Astrocyte (in vitro differentiated cells and primary cell): Measurements from ENCODE around the gene MAN1B1. TPM values are rescaled to one million over a fixed set of nuclear protein-coding genes. Genes with fewer than 3 reads are reported as not detected.

Experiments used
- DNase-seq: peaks from one replicate; pipeline ENCODE4 v3.0.0-alpha.2; 2010; ENCODE audit warnings: low read depth
- FAIRE-seq: peaks from 2 replicates; lab custom pipeline; 2011; peaks lifted over from hg19 to GRCh38; lab: Jason Lieb, UNC
- H2AFZ ChIP-seq: 2 replicates; pipeline ENCODE4 v1.6.0; 2012; ENCODE audit warnings: low read depth, low read length, inconsistent platforms
- H3K27ac ChIP-seq: 2 replicates; pipeline ENCODE4 v1.5.1; 2011; ENCODE audit warnings: low read depth, low read length, inconsistent platforms
- H3K27me3 ChIP-seq: 2 replicates; pipeline ENCODE4 v1.6.0; 2011; ENCODE audit warnings: low read length, inconsistent platforms; ENCODE audit not compliant: insufficient read depth
- H3K36me3 ChIP-seq: 2 replicates; pipeline ENCODE4 v1.5.1; 2011; ENCODE audit warnings: low read length, inconsistent platforms; ENCODE audit not compliant: insufficient read depth
- H3K4me1 ChIP-seq: 2 replicates; pipeline ENCODE4 v1.5.1; 2011; ENCODE audit warnings: low read length, inconsistent platforms; ENCODE audit not compliant: insufficient read depth
- H3K4me2 ChIP-seq: 2 replicates; pipeline ENCODE4 v1.6.0; 2012; ENCODE audit warnings: low read length, inconsistent platforms
- H3K4me3 ChIP-seq: 2 replicates; pipeline ENCODE4 v1.5.1; 2011; ENCODE audit warnings: low read depth, mild to moderate bottlenecking, low read length, inconsistent platforms; ENCODE audit not compliant: insufficient read depth
- H3K79me2 ChIP-seq: 2 replicates; pipeline ENCODE4 v1.6.0; 2012; ENCODE audit warnings: mild to moderate bottlenecking, low read length, inconsistent platforms; ENCODE audit not compliant: insufficient read depth
- H3K9ac ChIP-seq: 2 replicates; pipeline ENCODE4 v1.6.0; 2012; ENCODE audit warnings: mild to moderate bottlenecking, low read length, inconsistent platforms
- H3K9me3 ChIP-seq: 2 replicates; pipeline ENCODE4 v1.5.1; 2012; ENCODE audit warnings: low read depth, mild to moderate bottlenecking, low read length, inconsistent platforms; ENCODE audit not compliant: insufficient read depth
- H4K20me1 ChIP-seq: 2 replicates; pipeline ENCODE4 v1.6.0; 2012; ENCODE audit warnings: low read length, inconsistent platforms; ENCODE audit not compliant: insufficient read depth
- H3K27ac Mint-ChIP-seq: one replicate; pipeline ENCODE4 v1.8.0; 2021; ENCODE audit warnings: mild to moderate bottlenecking, mixed read lengths; ENCODE audit not compliant: unreplicated experiment
- H3K27me3 Mint-ChIP-seq: one replicate; pipeline ENCODE4 v1.8.0; 2021; ENCODE audit warnings: low read depth, mixed read lengths; ENCODE audit not compliant: unreplicated experiment
- H3K36me3 Mint-ChIP-seq: one replicate; pipeline ENCODE4 v1.8.0; 2021; ENCODE audit warnings: low read depth, mixed read lengths; ENCODE audit not compliant: unreplicated experiment
- H3K4me1 Mint-ChIP-seq: one replicate; pipeline ENCODE4 v1.8.0; 2021; ENCODE audit warnings: low read depth, mixed read lengths; ENCODE audit not compliant: unreplicated experiment
- H3K4me3 Mint-ChIP-seq: one replicate; pipeline ENCODE4 v1.8.0; 2021; ENCODE audit warnings: mild to moderate bottlenecking, moderate library complexity, mixed read lengths; ENCODE audit not compliant: unreplicated experiment
- H3K9me3 Mint-ChIP-seq: one replicate; pipeline ENCODE4 v1.8.0; 2021; ENCODE audit warnings: mild to moderate bottlenecking, mixed read lengths; ENCODE audit not compliant: unreplicated experiment
- CTCF ChIP-seq: IDR thresholded peaks from 2 replicates; pipeline ENCODE4 v1.5.1; 2011; ENCODE audit warnings: low read depth, mild to moderate bottlenecking, inconsistent platforms, low read length, moderate library complexity; ENCODE audit not compliant: insufficient read depth
- EZH2 ChIP-seq: IDR thresholded peaks from 2 replicates; pipeline ENCODE4 v1.6.1; 2012; ENCODE audit warnings: mild to moderate bottlenecking, low read length, inconsistent platforms; ENCODE audit not compliant: insufficient read depth
- total RNA-seq: library from RNA; stranded (reverse); gene quantifications from 2 replicates; pipeline ENCODE4 v1.2.1, GENCODE V29; 2021

MAN1B1 gene
- total RNA-seq, 1 donor from 2014 or later: 69.2 TPM

GRCh38 chr9:137147091-137147792, 60.5 kb downstream of the MAN1B1 start:
- no peaks in the 10 kb centered on the region for H3K36me3 Mint-ChIP-seq
- Histone ChIP-seq H4K20me1 (no peaks in the 10 kb centered on the region), H3K27ac (no peak overlapping the region), H3K4me3 (no peak overlapping the region), H3K79me2 (no peaks in the 10 kb centered on the region), H3K9me3 (no peaks in the 10 kb centered on the region), H3K4me2 (no peak overlapping the region), H3K36me3 (no peaks in the 10 kb centered on the region), H3K27me3 (peaks cover 7% of the 10 kb centered on the region), H3K4me1 (no peaks in the 10 kb centered on the region), H3K9ac (no peak overlapping the region), H2AFZ (no peak overlapping the region)
- no peak for DNase-seq
- no peak overlapping the region for H3K27ac Mint-ChIP-seq
- H3K9me3 Mint-ChIP-seq: no peaks in the 10 kb centered on the region
- no peak overlapping the region for H3K4me3 Mint-ChIP-seq
- FAIRE-seq: no peak
- TF ChIP-seq CTCF (no peak), EZH2 (no peak)
- no peaks in the 10 kb centered on the region for H3K4me1 Mint-ChIP-seq
- peaks cover 33% of the 10 kb centered on the region for H3K27me3 Mint-ChIP-seq

- no peak overlapping the region for H2AFZ ChIP-seq
- Mint-ChIP-seq H3K27me3 (peaks cover 28% of the 10 kb centered on the region), H3K4me1 (no peaks in the 10 kb centered on the region), H3K4me3 (no peak overlapping the region), H3K27ac (no peak overlapping the region), H3K9me3 (no peaks in the 10 kb centered on the region), H3K36me3 (no peaks in the 10 kb centered on the region)
- no peaks in the 10 kb centered on the region for H3K4me1 ChIP-seq
- H4K20me1 ChIP-seq: no peaks in the 10 kb centered on the region
- H3K4me3 ChIP-seq: no peak overlapping the region
- FAIRE-seq (no peak), DNase-seq (no peak)
- H3K27ac ChIP-seq: no peak overlapping the region
- no peak overlapping the region for H3K9ac ChIP-seq
- H3K36me3 ChIP-seq: no peaks in the 10 kb centered on the region
- H3K9me3 ChIP-seq: no peaks in the 10 kb centered on the region
- peaks cover 7% of the 10 kb centered on the region for H3K27me3 ChIP-seq
- TF ChIP-seq CTCF (no peak), EZH2 (no peak)
- H3K79me2 ChIP-seq: no peaks in the 10 kb centered on the region
- H3K4me2 ChIP-seq: no peak overlapping the region
These were observed 61.0 kb downstream of the MAN1B1 start for GRCh38 chr9:137147793-137148160.

GRCh38 chr9:137148242-137148641, 61.5 kb downstream of the MAN1B1 start:
- Histone ChIP-seq H3K27me3 (peaks cover 7% of the 10 kb centered on the region), H4K20me1 (no peaks in the 10 kb centered on the region), H3K4me3 (no peak overlapping the region), H3K79me2 (no peaks in the 10 kb centered on the region), H3K36me3 (no peaks in the 10 kb centered on the region), H3K4me2 (no peak overlapping the region), H3K9ac (no peak overlapping the region), H2AFZ (no peak overlapping the region), H3K4me1 (no peaks in the 10 kb centered on the region), H3K27ac (no peak overlapping the region), H3K9me3 (no peaks in the 10 kb centered on the region)
- Mint-ChIP-seq H3K9me3 (no peaks in the 10 kb centered on the region), H3K27me3 (peaks cover 25% of the 10 kb centered on the region), H3K27ac (no peak overlapping the region), H3K36me3 (no peaks in the 10 kb centered on the region), H3K4me1 (no peaks in the 10 kb centered on the region), H3K4me3 (no peak overlapping the region)
- DNase-seq (no peak), FAIRE-seq (no peak)
- no peak for TF ChIP-seq EZH2
- no peak for TF ChIP-seq CTCF
